Adrenal gland (tissue), 12 donors: ENCODE results near the gene TADA2A. TPM values are rescaled to one million over a fixed set of nuclear protein-coding genes. Genes with fewer than 3 reads are reported as not detected.

Experiments used
- DNase-seq, 7 donors: peaks; one replicate each; pipeline ENCODE4 v3.0.0-alpha.2; 2019 to 2020
- H3K27ac ChIP-seq, 5 donors: fragments of 200-600 bp; sonication (generic) in 4 of 5; 1 replicate in 3 of 5; 2 replicates in 2 of 5; pipeline versions ENCODE4 v1.5.1 to v1.8.0; 2016 to 2020; ENCODE audit warnings: mild to moderate bottlenecking in 1 of 5
- H3K27me3 ChIP-seq: fragments of 200-600 bp; 2 replicates; pipeline ENCODE4 v1.8.0; 2021
- H3K36me3 ChIP-seq, 2 donors: fragments of 200-600 bp; replicated peaks in 1 of 2; 1 replicate in 1 of 2; 2 replicates in 1 of 2; pipeline versions ENCODE4 v1.5.1 to v1.8.0; 2018 to 2022
- H3K4me1 ChIP-seq, 2 donors: fragments of 200-600 bp; replicated peaks in 1 of 2; 1 replicate in 1 of 2; 2 replicates in 1 of 2; pipeline versions ENCODE4 v1.5.1 to v1.8.0; 2018 to 2021
- H3K4me3 ChIP-seq, 4 donors: fragments of 200-600 bp; sonication (generic) in 3 of 4; one replicate each; pipeline ENCODE4 v1.5.1; 2016 to 2018
- H3K9me3 ChIP-seq, 3 donors: fragments of 200-600 bp; sonication (generic) in 1 of 3; replicated peaks in 1 of 3; 1 replicate in 2 of 3; 2 replicates in 1 of 3; pipeline versions ENCODE4 v1.5.1 to v1.8.0; 2016 to 2021
- CTCF ChIP-seq, 6 experiments: fragments of 450-650 bp in 4 of 6; fragments of 200-600 bp in 2 of 6; sonication (generic) in 1 of 6; IDR thresholded peaks; 1 replicate in 5 of 6; 2 replicates in 1 of 6; pipeline versions ENCODE4 v1.5.1 to v1.8.0; 2016 to 2021; ENCODE audit warnings: antibody characterized with exemption in 6 of 6, mild to moderate bottlenecking in 2 of 6, moderate library complexity in 1 of 6
- POLR2A ChIP-seq, 2 donors: fragments of 450-650 bp; IDR thresholded peaks; one replicate each; pipeline ENCODE4 v1.6.1; 2017; ENCODE audit warnings: antibody characterized with exemption in 2 of 2, mild to moderate bottlenecking in 2 of 2, moderate library complexity in 1 of 2
- WGBS, 4 donors: extraction: QIAGEN DNeasy Blood & Tissue Kit in 2 of 4; methylation state at CpG; one replicate each; pipeline versions ENCODE4 v1.1.5 to v1.1.7; 2013 to 2017; 5-methylcytosine and 5-hydroxymethylcytosine counted together
- intact Hi-C, 2 donors: fragments of 100-400 bp; cut with DNase I; formaldehyde crosslinking; loops; one replicate each; pipeline versions ENCODE4 v1.14.1 to v1.15.0; 2022 to 2023
- polyA plus RNA-seq, 3 donors: library from polyadenylated mRNA; stranded (reverse); fragments of 200-250 nt in 2 of 3; fragments of 350-450 nt in 1 of 3; fragmentation: Illumina TruSeq in 1 of 3; extraction: RNeasy Lipid Tissue Mini Kit (QIAGEN cat#74804) in 1 of 3; gene quantifications; one replicate each; pipeline ENCODE4 v1.2.3, GENCODE V29; 2013 to 2014
- total RNA-seq, 9 donors: library from RNA; depleted of rRNA in 4 of 9; stranded (reverse); fragments of >200 nt in 4 of 9; fragments of 120-200 nt in 1 of 9; fragmentation: NEBNext Ultra II Directional in 1 of 9; extraction: Animal tissue kit (Norgen Biotek cat#: 25700) in 1 of 9; gene quantifications; one replicate each; pipeline versions ENCODE4 v1.1.0 to v1.2.4, GENCODE V29; 2013 to 2023
- donor health status: healthy with polysubstance abuse.
- donor health status: Bipolar disorder and iron deficiency.
- donor health status: DM: yes; HTN: yes; CAD: no.
- donor health status: DM: no; HTN: no; CAD: no.
- donor health status: DM: no; HTN: no; CAD: no.
- donor health status: DM: yes; HTN: yes; CAD: no.

Gene TADA2A
- total and polyA plus RNA-seq, 12 donors: 7.6 to 21.5 (median 15.7) TPM

DNA sequence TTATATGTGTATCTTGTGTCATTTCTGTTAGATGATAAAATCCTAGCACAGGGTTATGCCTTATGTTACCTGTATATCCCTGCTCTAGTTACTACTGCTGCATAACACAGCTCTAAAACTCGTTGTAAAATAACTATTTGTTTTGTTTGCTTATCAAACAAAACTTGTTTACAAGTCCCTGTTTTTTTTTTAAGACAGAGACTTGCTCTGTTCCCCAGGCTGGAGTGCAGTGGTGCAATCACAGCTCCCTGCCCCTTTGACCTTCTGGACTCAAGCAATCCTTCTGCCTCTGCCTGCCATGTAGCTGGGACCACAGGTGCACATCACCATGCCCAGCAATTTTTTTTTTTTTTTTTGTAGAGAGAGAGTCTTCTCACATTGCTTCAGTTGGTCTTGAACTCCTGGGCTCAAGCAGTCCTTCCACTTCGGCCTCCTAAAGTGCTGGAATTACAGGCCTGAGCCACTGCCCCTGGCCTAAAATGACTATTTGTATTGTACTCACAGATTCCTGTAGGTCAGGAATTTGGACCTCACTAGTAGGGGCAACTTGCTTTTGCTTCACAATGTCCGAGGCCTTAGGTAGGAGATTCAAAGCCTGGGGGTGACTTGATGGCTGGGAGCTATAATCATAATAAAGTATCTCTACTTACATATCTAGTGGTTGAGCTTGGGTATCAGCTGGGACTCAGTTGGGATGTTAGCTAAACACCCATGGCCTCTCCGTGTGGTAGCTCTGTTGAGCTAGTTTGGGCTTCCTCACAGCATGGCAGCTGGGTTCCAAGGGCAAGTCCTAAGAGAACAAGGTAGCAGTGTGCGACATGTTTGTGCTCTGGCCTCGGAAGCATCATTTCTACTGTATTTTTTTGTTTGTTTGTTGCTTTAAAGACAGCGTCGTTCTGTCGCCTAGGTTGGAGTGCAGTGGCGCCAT lies 95.6 kb downstream of the TADA2A start:
- TF ChIP-seq POLR2A (IDR thresholded peaks at IDR 0.05) (no peak), CTCF (IDR thresholded peaks at IDR 0.05) (no peak)

DNA sequence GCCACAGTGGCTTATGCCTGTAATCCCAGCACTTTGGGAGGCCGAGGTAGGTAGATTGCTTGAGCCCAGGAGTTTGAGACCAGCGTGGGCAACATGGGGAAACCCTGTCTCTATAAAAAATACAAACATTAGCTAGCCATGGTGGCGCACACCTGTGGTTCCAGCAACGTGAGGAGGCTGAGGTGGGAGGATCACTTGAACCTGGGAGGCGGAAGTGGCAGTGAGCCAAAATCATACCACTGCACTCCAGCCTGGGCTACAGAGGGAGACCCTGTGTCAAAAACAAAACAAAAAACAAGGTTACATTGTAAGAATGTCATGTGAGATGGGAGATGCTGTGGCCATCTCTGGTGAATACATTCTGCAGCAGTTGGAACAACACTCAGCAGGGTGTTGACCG lies 96.5 kb downstream of the TADA2A start:
- no peak overlapping the region for H3K4me3 ChIP-seq
- H3K27me3 ChIP-seq: no peaks in the 10 kb centered on the region
- H3K4me1 ChIP-seq: no peaks in the 10 kb centered on the region
- H3K27ac ChIP-seq: no peak overlapping the region
- TF ChIP-seq POLR2A (IDR thresholded peaks at IDR 0.05): no peak
- TF ChIP-seq CTCF (IDR thresholded peaks at IDR 0.05): no peak
- 96 to 98% (median 97%) methylated on average over 6 of the region's 6 CpGs for WGBS, 4 donors
- no peaks in the 10 kb centered on the region for H3K9me3 ChIP-seq
- intact Hi-C loops: no loop called here
- DNase-seq: peak in 1 of 7 donors; percentile 37
- no peaks in the 10 kb centered on the region for H3K36me3 ChIP-seq

More for the DNA sequence above, 95.6 kb downstream of the TADA2A start:
- intact Hi-C loops: no loop called here
- Histone ChIP-seq H3K4me3 (no peak overlapping the region), H3K27ac (no peak overlapping the region), H3K36me3 (no peaks in the 10 kb centered on the region), H3K27me3 (no peaks in the 10 kb centered on the region), H3K4me1 (no peaks in the 10 kb centered on the region), H3K9me3 (no peaks in the 10 kb centered on the region)
- DNase-seq: peak in 1 of 7 donors; percentile 45
- WGBS, 4 donors: 89 to 91% (median 89%) methylated on average over 10 of the region's 10 CpGs

- H3K4me3 ChIP-seq: no peak overlapping the region
- intact Hi-C loops: no loop called here
- DNase-seq: no peak
- H3K9me3 ChIP-seq: no peaks in the 10 kb centered on the region
- no peaks in the 10 kb centered on the region for H3K27me3 ChIP-seq
- no peak overlapping the region for H3K27ac ChIP-seq
- no peak for TF ChIP-seq CTCF (IDR thresholded peaks at IDR 0.05)
- TF ChIP-seq POLR2A (IDR thresholded peaks at IDR 0.05): no peak
- no peaks in the 10 kb centered on the region for H3K36me3 ChIP-seq
- 72 to 86% (median 77%) methylated on average over 3 of the region's 3 CpGs for WGBS, 4 donors
- no peaks in the 10 kb centered on the region for H3K4me1 ChIP-seq
Measured at GRCh38 chr17:37505333-37505732, 98.6 kb downstream of the TADA2A start.

- Histone ChIP-seq H3K27me3 (no peaks in the 10 kb centered on the region), H3K27ac (no peak overlapping the region), H3K36me3 (no peaks in the 10 kb centered on the region), H3K4me3 (no peak overlapping the region), H3K4me1 (no peaks in the 10 kb centered on the region), H3K9me3 (no peaks in the 10 kb centered on the region)
- intact Hi-C loops: no loop called here
- 63 to 88% (median 74%) methylated on average over 9 to 10 of the region's 10 CpGs for WGBS, 4 donors
- DNase-seq: peak in 1 of 7 donors; percentile 75
- TF ChIP-seq CTCF (IDR thresholded peaks at IDR 0.05): peak; percentile 14 to 50 (median 34)
- TF ChIP-seq POLR2A (IDR thresholded peaks at IDR 0.05): no peak
Measured at GRCh38 chr17:37506678-37507077, 100.0 kb downstream of the TADA2A start.
